NCI-H1436 treated with DMSO at 0.1 percent for 48 hours (cell line): ENCODE measurements around the gene HS6ST1.
A peak's percentile ranks its signal among the peaks of the same experiment; 100 is the strongest.

Experiments used
- DNase-seq: peaks from one replicate; lab custom pipeline; 2025; lab: John Stamatoyannopoulos, UW

Gene HS6ST1

GRCh38 chr2:128235581-128235980, 83.1 kb downstream of the HS6ST1 start:
- no peak for DNase-seq

GRCh38 chr2:128234613-128235012, 84.1 kb downstream of the HS6ST1 start:
- DNase-seq, result no peak

GRCh38 chr2:128233790-128234395, 84.8 kb downstream of the HS6ST1 start:
- no peak for DNase-seq

GRCh38 chr2:128232965-128233789, 85.5 kb downstream of the HS6ST1 start:
- peak; percentile 4 for DNase-seq

- peak; percentile 35 for DNase-seq
Measured at GRCh38 chr2:128228894-128229293, 89.8 kb downstream of the HS6ST1 start.

- DNase-seq, result no peak
Measured at GRCh38 chr2:128227862-128228261, 90.8 kb downstream of the HS6ST1 start.

- no peak for DNase-seq
Measured at GRCh38 chr2:128219891-128220290, 98.8 kb downstream of the HS6ST1 start.

- no peak for DNase-seq
Measured at GRCh38 chr2:128217671-128218070, 101.0 kb downstream of the HS6ST1 start.

GRCh38 chr2:128215897-128216642, 102.6 kb downstream of the HS6ST1 start:
- DNase-seq, result no peak
